Measurements from ENCODE around the gene ZNF674. TPM values are rescaled to one million over a fixed set of nuclear protein-coding genes. Genes with fewer than 3 reads are reported as not detected.
"Not testable (repeated sequence)": the region's sequence is repeated elsewhere in the genome, so short reads cannot be mapped to it uniquely, and the experiment has no call there.

Gene ZNF674
- total RNA-seq, 1 experiment from 2014 or later, result 7.1 TPM

- no peaks in the 10 kb centered on the region for H3K27me3 Mint-ChIP-seq (ENCODE audit: unreplicated experiment)
- CTCF ChIA-PET, result no interaction called here
- intact Hi-C loops (cut with micrococcal nuclease; ENCODE audit: unreplicated experiment), result no loop called here
- H3K36me3 Mint-ChIP-seq (ENCODE audit: insufficient read depth, unreplicated experiment), result no peaks in the 10 kb centered on the region
- BruUV-seq (replicated peaks), result no TSS peak
- TF ChIP-seq CTCF (IDR thresholded peaks at IDR 0.05; ENCODE audit: unreplicated experiment), result no peak
- no peak overlapping the region for H3K4me3 Mint-ChIP-seq (ENCODE audit: low read depth, unreplicated experiment)
- no peak overlapping the region for H3K27ac Mint-ChIP-seq (ENCODE audit: unreplicated experiment)
- no peaks in the 10 kb centered on the region for H3K9me3 Mint-ChIP-seq (ENCODE audit: low read depth, unreplicated experiment)
- no peaks in the 10 kb centered on the region for H3K4me1 Mint-ChIP-seq (ENCODE audit: low read depth, unreplicated experiment)
- DNase-seq, result no peak
Measured at GRCh38 chrX:46553935-46554334, 8.7 kb upstream of the ZNF674 start.

- intact Hi-C loops (cut with micrococcal nuclease; ENCODE audit: unreplicated experiment), result no loop called here
- peak; percentile 3 for DNase-seq
- CTCF ChIA-PET, result interaction anchor here (0.5 kb wide), 1 partner anchor 19 kb away, joined by 4 read pairs; no protein-coding TSS in a partner anchor
- H3K4me3 Mint-ChIP-seq (ENCODE audit: low read depth, unreplicated experiment), result no peak overlapping the region
- no TSS peak for BruUV-seq (replicated peaks)
- no peaks in the 10 kb centered on the region for H3K36me3 Mint-ChIP-seq (ENCODE audit: insufficient read depth, unreplicated experiment)
- no peaks in the 10 kb centered on the region for H3K4me1 Mint-ChIP-seq (ENCODE audit: low read depth, unreplicated experiment)
- H3K9me3 Mint-ChIP-seq (ENCODE audit: low read depth, unreplicated experiment), result no peaks in the 10 kb centered on the region
- H3K27ac Mint-ChIP-seq (ENCODE audit: unreplicated experiment), result no peak overlapping the region
- no peak for TF ChIP-seq CTCF (IDR thresholded peaks at IDR 0.05; ENCODE audit: unreplicated experiment)
- no peaks in the 10 kb centered on the region for H3K27me3 Mint-ChIP-seq (ENCODE audit: unreplicated experiment)
Measured at GRCh38 chrX:46551494-46552128, 6.4 kb upstream of the ZNF674 start.

- H3K36me3 Mint-ChIP-seq (ENCODE audit: insufficient read depth, unreplicated experiment), result peaks cover 15% of the 10 kb centered on the region
- no peak for TF ChIP-seq CTCF (IDR thresholded peaks at IDR 0.05; ENCODE audit: unreplicated experiment)
- H3K4me3 Mint-ChIP-seq (ENCODE audit: low read depth, unreplicated experiment), result no peak overlapping the region
- H3K27ac Mint-ChIP-seq (ENCODE audit: unreplicated experiment), result no peak overlapping the region
- CTCF ChIA-PET, result no interaction called here
- H3K4me1 Mint-ChIP-seq (ENCODE audit: low read depth, unreplicated experiment), result no peaks in the 10 kb centered on the region
- BruUV-seq (replicated peaks), result no TSS peak
- no peaks in the 10 kb centered on the region for H3K27me3 Mint-ChIP-seq (ENCODE audit: unreplicated experiment)
- H3K9me3 Mint-ChIP-seq (ENCODE audit: low read depth, unreplicated experiment), result no peaks in the 10 kb centered on the region
- intact Hi-C loops (cut with micrococcal nuclease; ENCODE audit: unreplicated experiment), result no loop called here
- no peak for DNase-seq
Measured at GRCh38 chrX:46549914-46550313, 4.7 kb upstream of the ZNF674 start.

DNA sequence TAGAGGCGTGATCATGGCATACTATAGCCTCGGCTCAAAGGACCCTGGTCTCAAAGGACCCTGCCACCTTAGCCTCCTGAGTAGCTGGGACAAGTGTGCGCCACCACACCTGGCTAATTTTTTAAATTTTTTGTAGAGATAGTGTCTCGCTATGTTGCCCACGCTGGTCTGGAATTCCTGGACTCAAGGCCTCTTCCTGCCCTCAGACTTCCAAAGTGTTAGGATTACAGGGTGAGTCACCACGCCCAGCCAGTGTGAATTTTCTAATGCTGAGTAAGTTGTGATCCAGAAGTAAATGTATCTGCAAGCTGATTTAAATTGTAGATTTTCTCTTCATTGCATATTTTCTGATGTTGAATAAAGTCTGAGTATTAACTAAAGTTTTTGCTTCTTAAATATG, 2.6 kb upstream of the ZNF674 start:
- Mint-ChIP-seq H3K27ac (ENCODE audit: unreplicated experiment) (no peak overlapping the region), H3K27me3 (ENCODE audit: unreplicated experiment) (no peaks in the 10 kb centered on the region), H3K9me3 (ENCODE audit: low read depth, unreplicated experiment) (no peaks in the 10 kb centered on the region), H3K4me1 (ENCODE audit: low read depth, unreplicated experiment) (no peaks in the 10 kb centered on the region), H3K4me3 (ENCODE audit: low read depth, unreplicated experiment) (no peak overlapping the region), H3K36me3 (ENCODE audit: insufficient read depth, unreplicated experiment) (peaks cover 25% of the 10 kb centered on the region)
- intact Hi-C loops (cut with micrococcal nuclease; ENCODE audit: unreplicated experiment), result no loop called here
- DNase-seq, result peak; percentile 4
- CTCF ChIA-PET, result no interaction called here
- no peak for TF ChIP-seq CTCF (IDR thresholded peaks at IDR 0.05; ENCODE audit: unreplicated experiment)
- no TSS peak for BruUV-seq (replicated peaks)

DNA sequence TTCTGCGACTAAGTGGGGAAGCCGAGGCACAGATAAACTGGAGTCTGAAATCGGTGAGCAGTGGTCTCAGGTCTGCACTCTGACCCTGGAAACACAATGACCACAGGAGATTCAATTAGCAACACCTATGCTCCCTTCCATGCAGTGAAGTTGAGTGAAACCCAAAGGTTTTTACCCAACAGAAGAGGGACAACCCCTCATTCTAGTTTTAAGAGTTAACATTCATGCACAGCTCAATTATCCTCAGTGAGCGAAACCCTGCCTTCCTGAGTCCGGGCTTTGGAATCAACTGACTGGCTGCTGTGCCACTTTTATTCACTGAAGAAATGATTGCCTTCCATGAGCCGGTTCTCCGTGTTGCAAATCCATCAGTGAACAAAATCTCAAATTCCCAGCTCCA, 694 bp downstream of the ZNF674 start:
- Mint-ChIP-seq H3K36me3 (ENCODE audit: insufficient read depth, unreplicated experiment) (peaks cover 25% of the 10 kb centered on the region), H3K27ac (ENCODE audit: unreplicated experiment) (peak overlapping the region; percentile 88), H3K4me3 (ENCODE audit: low read depth, unreplicated experiment) (peak overlapping the region; percentile 92)
- intact Hi-C loops (cut with micrococcal nuclease; ENCODE audit: unreplicated experiment); H3K27me3 Mint-ChIP-seq (ENCODE audit: unreplicated experiment); DNase-seq; H3K4me1 Mint-ChIP-seq (ENCODE audit: low read depth, unreplicated experiment); H3K9me3 Mint-ChIP-seq (ENCODE audit: low read depth, unreplicated experiment): not testable (repeated sequence)
- TSS peak; percentile 74 for BruUV-seq (replicated peaks)
- CTCF ChIA-PET, result interaction anchor here (1.0 kb wide), 1 partner anchor 778 kb away, joined by 4 read pairs; no protein-coding TSS in a partner anchor
